K562 (cell line): ENCODE measurements around the gene RSRC1. TPM values are rescaled to one million over a fixed set of nuclear protein-coding genes. Genes with fewer than 3 reads are reported as not detected.

Experiments used
- ATAC-seq: fragments of 200-7000 bp; cut with Tn5 transposase; 3 replicates; pipeline ENCODE4 v1.9.1; 2020; ENCODE audit warnings: moderate library complexity
- BruUV-seq: library from RNA; stranded (reverse); fragments of 400-500 nt; replicated peaks from 2 replicates; lab custom pipeline; 2021; lab: Mats Ljungman, UMichigan
- CTCF ChIA-PET: fragments of 300-600 bp; formaldehyde crosslinking; extraction: SDS; loops from one replicate; lab custom pipeline; 2021; ENCODE audit warnings: low intra/inter-chr PET ratio; lab: Yijun Ruan, JAX
- POLR2A ChIA-PET: fragments of 300-600, 350-650 bp; sonication (Branson Sonifier 250); formaldehyde crosslinking; extraction: SDS; loops from one replicate; lab custom pipeline; 2021; ENCODE audit warnings: antibody characterized with exemption, inconsistent platforms; lab: Yijun Ruan, JAX
- DNase-seq, 4 experiments: peaks; one replicate each; pipeline versions ENCODE4 v3.0.0 to v3.0.0-alpha.2; 2011 to 2018; ENCODE audit warnings: low spot score in 3 of 4, mixed read lengths in 3 of 4; ENCODE audit errors: extremely low read depth in 1 of 4
- FAIRE-seq: peaks from 2 replicates; lab custom pipeline; 2011; peaks lifted over from hg19 to GRCh38; lab: Jason Lieb, UNC
- H2AFZ ChIP-seq: 2 replicates; pipeline ENCODE4 v1.6.0; 2011; ENCODE audit warnings: low read depth, low read length, control low read depth, inconsistent platforms
- H3K27ac ChIP-seq: fragments of 200-600 bp; 3 replicates; pipeline ENCODE4 v1.8.0; 2011; ENCODE audit warnings: low read depth, mild to moderate bottlenecking, control low read depth, inconsistent platforms, low read length, moderate library complexity, mixed read lengths; ENCODE audit errors: extremely low read depth
- H3K27me3 ChIP-seq, 2 experiments: fragments of 300-600 bp in 1 of 2; 2 replicates in 1 of 2; 3 replicates in 1 of 2; pipeline versions ENCODE4 v1.6.0 to v1.8.0; 2011; ENCODE audit warnings: inconsistent platforms in 2 of 2, low read length in 2 of 2, mild to moderate bottlenecking in 1 of 2, mixed read lengths in 1 of 2, moderate library complexity in 1 of 2; ENCODE audit not compliant: control insufficient read depth in 2 of 2, insufficient read depth in 2 of 2
- H3K36me3 ChIP-seq: fragments of 300-600 bp; 3 replicates; pipeline ENCODE4 v1.8.0; 2011; ENCODE audit warnings: mild to moderate bottlenecking, low read length, inconsistent platforms; ENCODE audit not compliant: control insufficient read depth, insufficient read depth
- H3K4me1 ChIP-seq, 2 experiments: fragments of 200-600 bp in 1 of 2; replicated peaks in 1 of 2; 2 replicates in 1 of 2; 3 replicates in 1 of 2; pipeline versions ENCODE4 v1.5.1 to v1.8.0; 2011; ENCODE audit warnings: inconsistent platforms in 2 of 2, low read length in 2 of 2, mild to moderate bottlenecking in 1 of 2, mixed read lengths in 1 of 2, moderate library complexity in 1 of 2; ENCODE audit not compliant: control insufficient read depth in 2 of 2, insufficient read depth in 2 of 2
- H3K4me2 ChIP-seq: 2 replicates; pipeline ENCODE4 v1.6.1; 2011; ENCODE audit warnings: low read length, control low read depth, inconsistent platforms, mixed read lengths; ENCODE audit not compliant: insufficient read depth
- H3K4me3 ChIP-seq: fragments of 200-600 bp; sonication (generic), shearing (Covaris generic); 2 replicates; pipeline ENCODE4 v1.5.1; 2016; ENCODE audit warnings: control low read depth, inconsistent platforms
- H3K79me2 ChIP-seq: fragments of 200-600 bp; 3 replicates; pipeline ENCODE4 v1.8.0; 2011; ENCODE audit warnings: low read length, inconsistent platforms; ENCODE audit not compliant: control insufficient read depth, insufficient read depth
- H3K9ac ChIP-seq, 2 experiments: 2 replicates each; pipeline versions ENCODE4 v1.6.0 to v1.6.1; 2011; ENCODE audit warnings: low read depth in 2 of 2, low read length in 2 of 2, control low read depth in 1 of 2, inconsistent platforms in 1 of 2, mild to moderate bottlenecking in 1 of 2, mixed read lengths in 1 of 2; ENCODE audit not compliant: insufficient read depth in 1 of 2
- H3K9me1 ChIP-seq: one replicate; pipeline ENCODE4 v1.6.0; 2011; ENCODE audit warnings: inconsistent platforms, mild to moderate bottlenecking, low read length, moderate library complexity; ENCODE audit not compliant: control insufficient read depth, insufficient read depth
- H3K9me3 ChIP-seq: replicated peaks from 2 replicates; pipeline ENCODE4 v1.5.1; 2011; ENCODE audit warnings: low read depth, low read length, inconsistent platforms; ENCODE audit not compliant: control insufficient read depth, insufficient read depth
- H4K20me1 ChIP-seq: replicated peaks from 2 replicates; pipeline ENCODE4 v1.6.1; 2011; ENCODE audit warnings: low read length, inconsistent platforms, mixed read lengths; ENCODE audit not compliant: control insufficient read depth, insufficient read depth
- CBX5 ChIP-seq: IDR thresholded peaks from 2 replicates; pipeline ENCODE4 v1.6.1; 2014; ENCODE audit warnings: low read depth, borderline replicate concordance
- ELF1 ChIP-seq: fragments of 200-800 bp; sonication (Bioruptor generic); IDR thresholded peaks from 2 replicates; pipeline ENCODE4 v1.6.1; 2016; ENCODE audit warnings: missing genetic modification characterization, missing compliant biosample characterization
- HDGF ChIP-seq: fragments of 450-650 bp; IDR thresholded peaks from 2 replicates; pipeline ENCODE4 v1.6.1; 2016
- HNRNPH1 ChIP-seq: fragments of 200-400 bp; formaldehyde crosslinking; optimal IDR thresholded peaks from 2 replicates; pipeline ENCODE3; 2017; ENCODE audit warnings: low read depth, mild to moderate bottlenecking, low read length, moderate library complexity
- MAFG ChIP-seq: fragments of 450-650 bp; conservative IDR thresholded peaks from 2 replicates; pipeline ENCODE4 v1.6.1; 2016; ENCODE audit warnings: missing genetic modification characterization, missing compliant biosample characterization
- POLR3A ChIP-seq: IDR thresholded peaks from 2 replicates; pipeline ENCODE4 v1.6.1; 2011; ENCODE audit warnings: borderline replicate concordance, mild to moderate bottlenecking, moderate library complexity; ENCODE audit not compliant: insufficient read length, insufficient read depth; ENCODE audit errors: extremely low read depth
- RBM34 ChIP-seq: fragments of 200-400 bp; formaldehyde crosslinking; IDR thresholded peaks from 2 replicates; pipeline ENCODE4 v1.6.1; 2018; ENCODE audit warnings: low read length, borderline replicate concordance; ENCODE audit not compliant: insufficient read depth
- SIX5 ChIP-seq, 2 experiments: IDR thresholded peaks; 2 replicates each; pipeline ENCODE4 v1.6.1; 2011; ENCODE audit warnings: low read length in 2 of 2, borderline replicate concordance in 1 of 2, low read depth in 1 of 2, mild to moderate bottlenecking in 1 of 2, moderate library complexity in 1 of 2; ENCODE audit not compliant: insufficient read depth in 1 of 2
- SMARCA5 ChIP-seq: fragments of 450-650 bp; IDR thresholded peaks from 2 replicates; pipeline ENCODE4 v1.6.1; 2016
- SNRNP70 ChIP-seq: fragments of 200-400 bp; formaldehyde crosslinking; optimal IDR thresholded peaks from 2 replicates; pipeline ENCODE3; 2017; ENCODE audit warnings: low read depth, low read length
- SPI1 ChIP-seq: IDR thresholded peaks from 2 replicates; pipeline ENCODE4 v1.6.1; 2011; ENCODE audit warnings: low read depth, low read length, control low read depth, borderline replicate concordance
- ZNF197 ChIP-seq: fragments of 200-800 bp; sonication (Bioruptor generic); IDR thresholded peaks from 2 replicates; pipeline ENCODE4 v1.6.1; 2016; ENCODE audit warnings: low read depth, missing genetic modification characterization, missing compliant biosample characterization
- ZNF217 ChIP-seq: sonication (generic); formaldehyde crosslinking; IDR thresholded peaks from 2 replicates; pipeline ENCODE4 v1.8.0; 2022; ENCODE audit warnings: mild to moderate bottlenecking, missing genetic modification reagents
- ZNF445 ChIP-seq: fragments of 250-450 bp; sonication (Bioruptor Pico); IDR thresholded peaks from 2 replicates; pipeline ENCODE4 v1.4.0; 2020; ENCODE audit warnings: low read depth, mild to moderate bottlenecking, moderate library complexity
- WGBS: fragments of 100-300 bp; shearing (Covaris generic); methylation state at CpG from one replicate; pipeline ENCODE4 v1.1.6; 2016; ENCODE audit warnings: low coverage, mixed read lengths; ENCODE audit not compliant: insufficient coverage; ENCODE audit errors: missing lambda C conversion rate; 5-methylcytosine and 5-hydroxymethylcytosine counted together
- in situ Hi-C: fragments of 300-500 bp; cut with MboI; formaldehyde crosslinking; loops from 4 replicates; pipeline ENCODE4 v1.15.0; 2018; ENCODE audit warnings: inconsistent platforms, mixed read lengths
- intact Hi-C: fragments of 100-400 bp; cut with micrococcal nuclease; formaldehyde crosslinking; loops from 2 replicates; pipeline ENCODE4 v1.14.2; 2022
- polyA plus RNA-seq, 8 experiments: library from polyadenylated mRNA; depleted of rRNA in 4 of 8; stranded (reverse) in 5 of 8; unstranded in 3 of 8; fragments of >200 nt; fragmentation: Nextera tagmentation in 2 of 8; fragmentation: Illumina TruSeq in 1 of 8; extraction: Ambion mirVana in 2 of 8; extraction: Trizol in 1 of 8; gene quantifications; 2 replicates each; pipeline versions ENCODE4 v1.2.1 to v1.2.3, GENCODE V29; 2011 to 2014; ENCODE audit warnings: inconsistent platforms in 1 of 8, missing spikeins in 1 of 8
- total RNA-seq, 7 experiments: library from RNA; depleted of rRNA in 6 of 7; stranded (reverse); fragments of >200 nt in 6 of 7; fragmentation: Illumina TruSeq in 2 of 7; extraction: Trizol in 2 of 7; gene quantifications; 2 replicates each; pipeline versions ENCODE4 v1.2.1 to v1.2.3, GENCODE V29; 2011 to 2021; ENCODE audit warnings: low replicate concordance in 1 of 7
- TF ChIP-seq, protein P1 (sequence below): fragments of 250-450 bp; sonication (Bioruptor Pico); IDR thresholded peaks from 2 replicates; pipeline ENCODE4 v1.8.0; 2021; ENCODE audit warnings: borderline replicate concordance, mild to moderate bottlenecking, moderate library complexity; ENCODE audit not compliant: poor library complexity, severe bottlenecking
- TF ChIP-seq, protein P2 (sequence below): fragments of 200-400 bp; formaldehyde crosslinking; IDR thresholded peaks from 2 replicates; pipeline ENCODE4 v1.6.1; 2017; ENCODE audit warnings: mild to moderate bottlenecking, low read depth, low read length, moderate library complexity
- TF ChIP-seq, protein P3 (sequence below): fragments of 250-450 bp; sonication (Bioruptor Pico); IDR thresholded peaks from 2 replicates; pipeline ENCODE4 v1.6.1; 2021; ENCODE audit warnings: mild to moderate bottlenecking

Gene RSRC1
- total and polyA plus RNA-seq, 9 of the 15 experiments (the other 6 are each of a cell fraction or from before 2014, with no cell fraction given): 19.3 to 128 (median 75.5) TPM

DNA sequence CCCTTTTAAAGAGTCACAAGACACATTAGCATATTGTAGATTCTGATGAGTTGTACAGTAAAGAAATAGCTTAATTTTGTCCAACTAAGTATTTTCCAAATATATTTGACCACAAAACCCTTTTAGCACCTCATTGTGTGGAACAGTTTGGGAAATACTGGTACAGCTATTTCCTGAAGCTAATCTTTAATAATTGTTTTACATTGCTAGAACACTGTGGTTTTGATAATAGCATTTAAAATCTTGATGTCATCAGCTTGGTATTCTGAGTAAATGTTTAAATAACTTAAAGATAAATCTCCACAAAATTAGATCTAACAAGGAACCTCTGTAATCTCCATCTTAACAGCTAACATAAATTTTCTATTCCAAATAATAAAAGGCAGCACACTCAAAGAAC lies 321.1 kb downstream of the RSRC1 start (continued):
- TF ChIP-seq ZNF197 (CRISPR knock-in tag) (no peak), HNRNPH1 (no peak)
- TF ChIP-seq, all 486 proteins: peak for 0

DNA sequence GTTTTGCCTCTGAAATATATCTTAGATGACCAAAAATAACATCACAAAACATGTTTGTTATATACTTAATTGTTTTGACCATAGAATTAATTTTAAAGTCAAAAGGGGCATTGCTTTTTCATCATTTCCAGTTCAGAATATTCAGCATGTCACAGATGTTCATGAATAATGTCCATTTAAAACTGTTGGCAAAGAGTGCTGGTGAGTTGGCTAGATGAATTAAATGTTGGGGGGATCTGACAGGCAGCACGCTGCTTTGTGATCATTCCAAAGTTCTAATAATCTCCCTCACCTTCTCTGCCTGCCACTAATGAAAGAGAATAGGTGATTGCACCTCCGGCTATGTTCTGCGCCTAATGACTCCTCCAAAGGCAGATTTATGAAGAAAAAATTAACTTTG lies 321.9 kb downstream of the RSRC1 start:
- no peaks in the 10 kb centered on the region for H3K4me1 ChIP-seq
- POLR2A ChIA-PET: no interaction called here

More for the DNA sequence above, 321.9 kb downstream of the RSRC1 start:
- no peak overlapping the region for H3K4me3 ChIP-seq
- no peak overlapping the region for H3K4me2 ChIP-seq
- FAIRE-seq: no peak
- no peak for TF ChIP-seq SIX5 (IDR thresholded peaks at IDR 0.05; ENCODE audit: borderline replicate concordance in 1 of 2, insufficient read depth in 1 of 2, low read depth in 1 of 2, low read length in 2 of 2)
- TF ChIP-seq, protein P1, sequence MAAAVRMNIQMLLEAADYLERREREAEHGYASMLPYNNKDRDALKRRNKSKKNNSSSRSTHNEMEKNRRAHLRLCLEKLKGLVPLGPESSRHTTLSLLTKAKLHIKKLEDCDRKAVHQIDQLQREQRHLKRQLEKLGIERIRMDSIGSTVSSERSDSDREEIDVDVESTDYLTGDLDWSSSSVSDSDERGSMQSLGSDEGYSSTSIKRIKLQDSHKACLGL (CRISPR knock-in tag): no peak
- no peak for TF ChIP-seq HDGF
- no peak for TF ChIP-seq SNRNP70
- TF ChIP-seq ZNF217 (CRISPR knock-in tag): no peak
- no peak for TF ChIP-seq ELF1
- no peak for TF ChIP-seq CBX5
- no peak for TF ChIP-seq POLR3A
- no peak for TF ChIP-seq RBM34
- TF ChIP-seq, protein P2, sequence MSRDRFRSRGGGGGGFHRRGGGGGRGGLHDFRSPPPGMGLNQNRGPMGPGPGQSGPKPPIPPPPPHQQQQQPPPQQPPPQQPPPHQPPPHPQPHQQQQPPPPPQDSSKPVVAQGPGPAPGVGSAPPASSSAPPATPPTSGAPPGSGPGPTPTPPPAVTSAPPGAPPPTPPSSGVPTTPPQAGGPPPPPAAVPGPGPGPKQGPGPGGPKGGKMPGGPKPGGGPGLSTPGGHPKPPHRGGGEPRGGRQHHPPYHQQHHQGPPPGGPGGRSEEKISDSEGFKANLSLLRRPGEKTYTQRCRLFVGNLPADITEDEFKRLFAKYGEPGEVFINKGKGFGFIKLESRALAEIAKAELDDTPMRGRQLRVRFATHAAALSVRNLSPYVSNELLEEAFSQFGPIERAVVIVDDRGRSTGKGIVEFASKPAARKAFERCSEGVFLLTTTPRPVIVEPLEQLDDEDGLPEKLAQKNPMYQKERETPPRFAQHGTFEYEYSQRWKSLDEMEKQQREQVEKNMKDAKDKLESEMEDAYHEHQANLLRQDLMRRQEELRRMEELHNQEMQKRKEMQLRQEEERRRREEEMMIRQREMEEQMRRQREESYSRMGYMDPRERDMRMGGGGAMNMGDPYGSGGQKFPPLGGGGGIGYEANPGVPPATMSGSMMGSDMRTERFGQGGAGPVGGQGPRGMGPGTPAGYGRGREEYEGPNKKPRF: no peak
- TF ChIP-seq SPI1: no peak
- no peak for TF ChIP-seq MAFG (tag)
- TF ChIP-seq, protein P3, sequence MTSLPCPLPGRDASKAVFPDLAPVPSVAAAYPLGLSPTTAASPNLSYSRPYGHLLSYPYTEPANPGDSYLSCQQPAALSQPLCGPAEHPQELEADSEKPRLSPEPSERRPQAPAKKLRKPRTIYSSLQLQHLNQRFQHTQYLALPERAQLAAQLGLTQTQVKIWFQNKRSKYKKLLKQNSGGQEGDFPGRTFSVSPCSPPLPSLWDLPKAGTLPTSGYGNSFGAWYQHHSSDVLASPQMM (CRISPR knock-in tag): no peak
- no peak for TF ChIP-seq SMARCA5
- no peak for TF ChIP-seq ZNF445 (CRISPR knock-in tag)
- TF ChIP-seq, all 486 proteins: peak for 0
- ATAC-seq (no peak), DNase-seq (no peak)
- Histone ChIP-seq H3K36me3 (no peaks in the 10 kb centered on the region), H3K27me3 (no peaks in the 10 kb centered on the region), H2AFZ (no peak overlapping the region), H3K9me3 (no peaks in the 10 kb centered on the region), H3K79me2 (no peaks in the 10 kb centered on the region), H3K27ac (no peak overlapping the region), H3K9me1 (no peaks in the 10 kb centered on the region), H3K9ac (no peak overlapping the region), H4K20me1 (no peaks in the 10 kb centered on the region)
- WGBS: 82% methylated on average over 3 of the region's 3 CpGs
- in situ Hi-C loops (no loop called here), intact Hi-C loops (loop anchor here (5.0 kb wide), 2 partner anchors 120 to 815 kb away; no protein-coding TSS in a partner anchor)
- CTCF ChIA-PET: no interaction called here
- BruUV-seq: no TSS peak
